HEK293 (cell line): ENCODE results near the gene HMG20B.

ENCODE experiments used
- CTCF ChIP-seq: fragments of 450-650 bp; formaldehyde crosslinking; IDR thresholded peaks from 2 replicates; pipeline ENCODE4 v1.5.1; 2016; ENCODE audit warnings: missing biosample characterization, missing genetic modification characterization
- GLIS1 ChIP-seq: fragments of 450-650 bp; formaldehyde crosslinking; IDR thresholded peaks from 2 replicates; pipeline ENCODE4 v1.5.1; 2016; ENCODE audit warnings: missing biosample characterization, missing genetic modification characterization
- HIC1 ChIP-seq: fragments of 450-650 bp; formaldehyde crosslinking; IDR thresholded peaks from 2 replicates; pipeline ENCODE4 v1.5.1; 2016; ENCODE audit warnings: missing biosample characterization, missing genetic modification characterization
- KLF10 ChIP-seq: fragments of 450-650 bp; IDR thresholded peaks from 2 replicates; pipeline ENCODE4 v1.5.1; 2018; ENCODE audit warnings: missing biosample characterization, mild to moderate bottlenecking, missing genetic modification characterization
- SCRT1 ChIP-seq: fragments of 450-650 bp; formaldehyde crosslinking; IDR thresholded peaks from 2 replicates; pipeline ENCODE4 v1.5.1; 2016; ENCODE audit warnings: missing biosample characterization, missing genetic modification characterization, borderline replicate concordance
- ZBTB17 ChIP-seq: fragments of 450-650 bp; formaldehyde crosslinking; IDR thresholded peaks from 2 replicates; pipeline ENCODE4 v1.5.1; 2016; ENCODE audit warnings: missing biosample characterization, missing genetic modification characterization
- ZBTB21 ChIP-seq: fragments of 450-650 bp; formaldehyde crosslinking; IDR thresholded peaks from 2 replicates; pipeline ENCODE4 v1.5.1; 2017; ENCODE audit warnings: missing biosample characterization, missing genetic modification characterization
- ZFP37 ChIP-seq: fragments of 450-650 bp; formaldehyde crosslinking; IDR thresholded peaks from 2 replicates; pipeline ENCODE4 v1.5.1; 2016; ENCODE audit warnings: missing biosample characterization, missing genetic modification characterization
- ZIC2 ChIP-seq: fragments of 450-650 bp; formaldehyde crosslinking; IDR thresholded peaks from 2 replicates; pipeline ENCODE4 v1.5.1; 2016; ENCODE audit warnings: missing biosample characterization, missing genetic modification characterization
- ZNF121 ChIP-seq: fragments of 450-650 bp; formaldehyde crosslinking; IDR thresholded peaks from 2 replicates; pipeline ENCODE4 v1.5.1; 2016; ENCODE audit warnings: missing biosample characterization, missing genetic modification characterization
- ZNF19 ChIP-seq: fragments of 450-650 bp; formaldehyde crosslinking; IDR thresholded peaks from 2 replicates; pipeline ENCODE4; 2016; ENCODE audit warnings: missing biosample characterization, missing genetic modification characterization, low read depth
- ZNF202 ChIP-seq: fragments of 450-650 bp; formaldehyde crosslinking; IDR thresholded peaks from 2 replicates; pipeline ENCODE4 v1.5.1; 2016; ENCODE audit warnings: missing biosample characterization, missing genetic modification characterization, borderline replicate concordance
- ZNF26 ChIP-seq: fragments of 450-650 bp; formaldehyde crosslinking; IDR thresholded peaks from 2 replicates; pipeline ENCODE4 v1.5.1; 2016; ENCODE audit warnings: missing biosample characterization, missing genetic modification characterization
- ZNF280C ChIP-seq: fragments of 450-650 bp; formaldehyde crosslinking; IDR thresholded peaks from 2 replicates; pipeline ENCODE4 v1.5.1; 2016; ENCODE audit warnings: missing biosample characterization, missing genetic modification characterization
- ZNF280D ChIP-seq: fragments of 450-650 bp; formaldehyde crosslinking; IDR thresholded peaks from 2 replicates; pipeline ENCODE4 v1.5.1; 2016; ENCODE audit warnings: missing biosample characterization, missing genetic modification characterization
- ZNF341 ChIP-seq: fragments of 450-650 bp; formaldehyde crosslinking; IDR thresholded peaks from 2 replicates; pipeline ENCODE4; 2016; ENCODE audit warnings: low read depth, missing biosample characterization, missing genetic modification characterization
- ZNF37A ChIP-seq: fragments of 450-650 bp; IDR thresholded peaks from 2 replicates; pipeline ENCODE4 v1.5.1; 2018; ENCODE audit warnings: missing biosample characterization, missing genetic modification characterization
- ZNF391 ChIP-seq: fragments of 450-650 bp; formaldehyde crosslinking; IDR thresholded peaks from 2 replicates; pipeline ENCODE4 v1.5.1; 2016; ENCODE audit warnings: low read depth, missing biosample characterization, missing genetic modification characterization, borderline replicate concordance
- ZNF580 ChIP-seq: fragments of 450-650 bp; formaldehyde crosslinking; IDR thresholded peaks from 2 replicates; pipeline ENCODE4 v1.5.1; 2016; ENCODE audit warnings: missing biosample characterization, missing genetic modification characterization
- ZNF623 ChIP-seq: fragments of 450-650 bp; formaldehyde crosslinking; IDR thresholded peaks from 2 replicates; pipeline ENCODE4 v1.5.1; 2016; ENCODE audit warnings: missing biosample characterization, missing genetic modification characterization
- ZNF624 ChIP-seq: fragments of 450-650 bp; formaldehyde crosslinking; IDR thresholded peaks from 2 replicates; pipeline ENCODE4 v1.5.1; 2017; ENCODE audit warnings: missing biosample characterization, missing genetic modification characterization
- ZNF660 ChIP-seq: fragments of 450-650 bp; IDR thresholded peaks from 2 replicates; pipeline ENCODE4 v1.5.1; 2018; ENCODE audit warnings: missing biosample characterization, mild to moderate bottlenecking, missing genetic modification characterization
- ZNF692 ChIP-seq: fragments of 450-650 bp; formaldehyde crosslinking; IDR thresholded peaks from 2 replicates; pipeline ENCODE4 v1.5.1; 2016; ENCODE audit warnings: missing biosample characterization, missing genetic modification characterization
- ZNF76 ChIP-seq: fragments of 450-650 bp; formaldehyde crosslinking; IDR thresholded peaks from 2 replicates; pipeline ENCODE4; 2016; ENCODE audit warnings: low read depth, missing biosample characterization, missing genetic modification characterization, borderline replicate concordance

The HMG20B gene

GRCh38 chr19:3544742-3545668 is 27.7 kb upstream of the HMG20B start (continued):
- TF ChIP-seq ZNF37A (tag by site-specific recombination): no peak
- no peak for TF ChIP-seq ZNF280D (tag by site-specific recombination)
- 0 out of 2 replicates have a peak, but pooled peaks have one; percentile 4 for TF ChIP-seq GLIS1 (tag by site-specific recombination)
- no peak for TF ChIP-seq ZIC2 (tag by site-specific recombination)
- no peak for TF ChIP-seq ZNF19 (tag by site-specific recombination)
- no peak for TF ChIP-seq ZBTB21 (tag by site-specific recombination)
- no peak for TF ChIP-seq ZNF280C (tag by site-specific recombination)
- no peak for TF ChIP-seq ZNF580 (tag by site-specific recombination)
- no peak for TF ChIP-seq SCRT1
- TF ChIP-seq ZNF660 (tag by site-specific recombination): 0 out of 2 replicates have a peak, but pooled peaks have one; percentile 15
- TF ChIP-seq ZNF623 (tag by site-specific recombination): peak; percentile 87
- TF ChIP-seq KLF10: 0 out of 2 replicates have a peak, but pooled peaks have one; percentile 38
- 0 out of 2 replicates have a peak, but pooled peaks have one; percentile 35 for TF ChIP-seq ZNF76 (tag by site-specific recombination)
- peak; percentile 29; the same call in 1 of the 2 replicates for TF ChIP-seq ZBTB17 (tag by site-specific recombination)
- no peak for TF ChIP-seq ZNF26 (tag by site-specific recombination)
- no peak for TF ChIP-seq ZNF624 (tag by site-specific recombination)
- no peak for TF ChIP-seq ZNF121 (tag by site-specific recombination)
- peak; percentile 83; the same call in 1 of the 2 replicates for TF ChIP-seq ZNF391 (tag by site-specific recombination)
- TF ChIP-seq ZNF341 (tag by site-specific recombination): peak; percentile 25; the same call in 1 of the 2 replicates
- 0 out of 2 replicates have a peak, but pooled peaks have one; percentile 12 for TF ChIP-seq HIC1 (tag by site-specific recombination)
- TF ChIP-seq CTCF (tag by site-specific recombination): peak; percentile 96
- 0 out of 2 replicates have a peak, but pooled peaks have one; percentile 30 for TF ChIP-seq ZFP37
- peak; percentile 48; the same call in 1 of the 2 replicates for TF ChIP-seq ZNF692 (tag by site-specific recombination)
- TF ChIP-seq ZNF202 (tag by site-specific recombination): no peak
